HG03045 (cell line): Measurements from ENCODE around the gene DNM1L.

ENCODE experiments used
- ATAC-seq: cut with Tn5 transposase; IDR thresholded peaks from one replicate; pipeline ENCODE4 v1.9.1; 2021; ENCODE audit warnings: mild to moderate bottlenecking, moderate library complexity; ENCODE audit not compliant: unreplicated experiment

Gene DNM1L

DNA sequence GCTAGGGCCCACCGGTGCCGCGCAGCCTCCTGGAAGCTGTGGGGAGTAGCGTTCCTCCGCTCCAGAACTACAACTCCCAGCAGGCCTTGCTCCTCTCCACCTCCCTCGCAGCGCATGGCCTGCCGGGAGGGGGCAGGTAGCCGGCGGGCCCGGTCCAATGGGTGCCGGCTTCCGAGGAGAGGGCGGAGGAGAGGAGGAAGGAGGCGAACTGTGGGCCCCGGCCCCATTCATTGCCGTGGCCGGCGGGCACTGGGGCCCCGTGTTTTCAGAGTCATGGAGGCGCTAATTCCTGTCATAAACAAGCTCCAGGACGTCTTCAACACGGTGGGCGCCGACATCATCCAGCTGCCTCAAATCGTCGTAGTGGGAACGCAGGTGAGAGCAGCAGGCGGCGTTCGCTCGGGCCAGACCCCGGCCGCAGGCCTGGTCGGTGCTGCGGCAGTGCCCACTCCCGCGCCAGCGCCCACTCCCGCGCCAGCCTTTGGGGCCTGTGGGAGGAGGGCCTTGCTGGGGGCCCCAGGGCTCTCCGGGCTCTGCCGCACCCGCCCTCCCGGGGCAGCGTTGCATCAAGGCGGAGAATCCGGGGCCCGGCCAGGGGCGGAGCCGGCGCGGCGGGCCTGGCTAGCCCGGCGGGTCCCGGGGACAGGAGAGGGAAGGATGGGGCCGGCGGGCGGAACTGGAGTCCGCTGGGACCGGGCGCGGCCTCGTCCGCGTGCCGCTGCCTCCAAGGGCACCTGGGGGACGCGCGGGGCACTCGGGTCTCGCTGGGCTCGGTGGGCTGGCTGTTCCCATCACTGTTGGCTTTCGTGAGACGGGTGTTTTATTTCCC, at the start of gene DNM1L:
TSS of gene DNM1L (plus strand) at position 211 of the 829 bp plus-strand sequence. CDS start at position 274, 63 bp downstream.
- peak; percentile 99 for ATAC-seq

DNA sequence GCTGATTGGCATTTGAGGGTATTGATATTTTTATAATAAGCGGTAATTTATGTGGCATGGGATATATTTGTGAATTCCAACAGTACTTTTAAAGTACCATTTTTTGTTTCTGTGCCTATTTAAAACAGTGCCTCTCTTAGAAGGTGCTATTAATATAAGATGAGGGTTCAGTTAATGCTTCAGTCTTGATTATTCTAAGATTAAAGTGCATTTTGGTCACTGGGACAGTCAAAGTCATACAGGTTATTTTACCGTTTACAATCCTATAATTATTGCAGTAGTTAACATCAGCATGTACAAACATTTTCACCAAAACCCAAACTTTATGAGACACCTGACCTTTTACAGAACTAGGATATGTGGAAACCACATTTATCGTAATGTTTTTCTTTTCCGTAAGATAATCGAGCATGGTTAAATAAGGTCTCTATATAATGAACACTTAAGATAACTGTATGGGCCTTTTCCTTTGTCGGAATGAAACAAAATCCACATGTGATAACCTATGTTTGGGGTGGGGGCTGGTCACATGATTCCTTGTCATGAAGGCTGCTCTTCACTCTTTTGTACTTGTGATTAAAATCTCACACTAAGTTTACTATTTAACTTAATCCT, 37.7 kb upstream of the DNM1L start:
- ATAC-seq, result no peak

DNA sequence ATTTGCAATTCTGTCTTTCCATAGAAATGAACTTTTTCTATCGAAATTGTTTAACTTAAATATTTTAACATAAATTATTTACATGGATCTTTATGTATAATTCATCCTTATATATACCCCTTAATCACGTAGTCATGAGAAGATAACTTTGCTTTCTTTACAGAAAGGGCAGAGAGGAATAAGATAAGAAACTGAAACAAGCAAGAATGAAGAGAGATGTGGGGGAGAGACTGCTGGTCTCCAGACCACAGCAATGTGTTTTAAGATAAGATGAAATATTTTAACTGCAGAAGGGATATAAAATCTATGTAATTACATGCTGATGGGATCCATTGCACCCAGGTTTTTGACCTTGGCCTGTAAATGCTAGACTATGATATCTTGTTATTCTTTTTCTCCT, 34.7 kb upstream of the DNM1L start:
- ATAC-seq, result no peak

DNA sequence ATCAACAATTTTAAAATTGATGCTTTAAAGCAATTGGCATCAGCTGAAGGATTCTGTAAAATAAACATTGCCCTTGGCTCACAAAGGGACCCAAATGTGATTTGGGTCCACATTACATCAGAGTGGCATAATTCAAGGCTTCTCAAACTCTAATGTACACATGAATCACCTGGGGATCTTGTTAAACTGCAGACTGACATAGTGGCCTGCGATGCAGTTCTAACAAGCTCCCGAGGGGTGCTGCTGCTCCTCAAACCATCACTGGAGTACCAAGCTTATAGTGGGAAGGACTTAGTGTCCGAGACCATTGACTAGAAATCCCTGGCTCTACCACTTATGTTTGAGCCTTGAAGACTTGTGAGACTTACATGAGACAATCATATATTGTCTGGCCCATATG, 31.8 kb upstream of the DNM1L start:
- no peak for ATAC-seq

DNA sequence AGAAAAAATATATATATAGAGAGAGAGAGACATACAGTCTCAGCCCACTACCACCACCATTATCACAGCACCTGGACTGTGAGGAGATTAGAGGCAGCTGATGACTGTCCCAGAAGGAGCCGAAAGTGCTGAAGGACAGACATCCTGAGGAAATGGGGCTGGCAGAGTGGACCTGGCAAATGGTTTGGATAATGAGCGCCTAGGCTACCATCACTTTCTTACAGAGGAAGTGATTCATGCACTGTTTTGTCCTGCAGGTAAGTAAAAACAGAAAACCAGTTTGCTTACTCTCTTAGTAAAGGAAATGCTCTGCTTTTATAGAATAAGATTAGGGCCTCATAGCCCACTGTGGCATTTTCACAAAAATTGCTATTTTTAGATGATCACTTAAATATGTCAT, 28.6 kb upstream of the DNM1L start:
- ATAC-seq, result no peak

DNA sequence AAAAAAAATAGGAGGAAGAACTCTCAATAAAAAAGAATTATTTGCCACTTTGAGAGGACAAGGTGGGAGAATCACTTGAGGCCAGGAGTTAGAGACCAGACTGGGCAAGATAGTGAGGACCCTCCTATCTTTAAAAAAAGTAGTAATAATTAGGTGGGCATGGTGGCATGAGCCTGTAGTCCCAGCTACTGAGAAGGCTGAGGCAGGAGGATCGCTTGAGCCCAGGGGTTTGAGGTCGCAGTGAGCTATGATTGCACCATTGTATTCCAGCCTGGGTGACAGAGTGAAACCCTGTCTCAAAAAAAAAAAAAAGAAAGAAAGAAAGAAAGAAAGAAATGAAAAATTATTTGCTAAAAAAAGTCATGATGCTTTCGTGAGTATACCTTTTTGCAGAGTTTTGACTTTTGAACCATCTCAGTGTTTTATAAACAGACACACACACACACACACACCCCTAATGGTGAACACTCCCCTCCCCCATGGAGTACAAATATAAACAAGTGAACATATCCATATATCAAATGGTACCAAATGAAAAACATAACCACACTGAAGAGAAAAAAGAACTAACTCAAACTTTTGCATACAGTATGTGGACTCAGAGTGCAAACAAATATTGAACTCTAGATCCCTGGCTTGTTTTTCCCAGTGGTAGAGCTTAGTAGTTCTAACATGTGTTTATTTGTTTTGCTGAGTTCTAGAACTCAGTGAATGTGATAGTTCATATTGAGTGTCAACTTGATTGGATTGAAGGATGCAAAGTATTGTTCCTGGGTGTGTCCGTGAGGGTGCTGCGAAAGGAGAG, 27.7 kb upstream of the DNM1L start:
- no peak for ATAC-seq

DNA sequence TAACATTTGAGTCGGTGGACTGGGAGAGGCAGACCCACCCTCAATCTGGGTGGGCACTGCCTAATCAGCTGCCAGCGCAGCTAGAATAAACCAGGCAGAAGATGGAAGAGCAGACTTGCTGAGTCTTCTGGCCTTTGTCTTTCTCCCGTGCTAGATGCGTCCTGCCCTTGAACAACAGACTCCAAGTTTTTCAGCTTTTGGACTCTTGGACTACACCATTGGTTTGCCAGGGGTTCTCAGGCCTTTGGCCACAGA, 27.2 kb upstream of the DNM1L start:
- no peak for ATAC-seq

DNA sequence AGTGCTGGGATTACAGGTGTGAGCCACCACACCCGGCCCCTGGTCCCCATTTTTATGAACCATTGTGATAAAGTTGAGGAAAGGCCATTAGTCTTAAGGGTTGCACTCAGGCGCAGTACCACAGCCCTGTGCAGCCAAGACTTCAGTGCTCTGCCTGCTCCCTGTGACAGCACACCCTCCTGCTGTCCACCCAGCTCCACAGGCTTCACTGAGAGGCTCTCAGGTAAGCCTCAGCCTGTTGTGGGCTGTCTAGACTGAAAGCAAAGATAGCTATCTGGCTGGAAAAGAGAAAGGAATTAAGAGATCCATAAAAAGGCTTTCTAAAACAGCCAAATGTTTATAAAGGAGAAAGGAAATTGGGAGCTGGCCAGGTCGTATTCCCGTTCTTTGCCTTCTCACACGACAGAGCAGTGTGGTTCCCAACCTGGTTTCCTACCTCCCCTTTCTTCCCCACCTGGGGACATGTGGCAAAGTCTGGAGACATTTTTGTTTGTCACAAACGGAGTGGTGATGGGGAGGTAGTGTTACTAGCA, 19.1 kb upstream of the DNM1L start:
- ATAC-seq, result no peak

DNA sequence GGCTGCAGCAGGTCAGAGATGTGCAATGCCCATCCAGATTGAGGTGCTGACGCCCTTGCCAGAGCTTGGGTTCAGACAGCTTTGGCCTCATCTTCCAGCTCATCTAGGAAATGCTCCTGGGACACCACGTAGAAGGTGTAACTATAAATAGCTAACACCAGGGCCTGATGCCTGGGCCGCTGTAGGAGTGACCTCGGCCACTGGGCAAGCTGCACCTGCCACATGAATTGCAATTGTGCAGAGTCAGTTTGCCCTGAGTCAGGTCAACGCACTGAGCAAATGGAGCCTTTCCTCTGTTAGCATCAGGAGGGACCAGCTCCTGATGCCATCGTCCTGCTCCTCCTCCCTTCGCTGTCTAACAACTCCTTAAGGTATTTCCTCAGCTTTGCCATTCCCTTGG, 17.4 kb upstream of the DNM1L start:
- ATAC-seq, result no peak

DNA sequence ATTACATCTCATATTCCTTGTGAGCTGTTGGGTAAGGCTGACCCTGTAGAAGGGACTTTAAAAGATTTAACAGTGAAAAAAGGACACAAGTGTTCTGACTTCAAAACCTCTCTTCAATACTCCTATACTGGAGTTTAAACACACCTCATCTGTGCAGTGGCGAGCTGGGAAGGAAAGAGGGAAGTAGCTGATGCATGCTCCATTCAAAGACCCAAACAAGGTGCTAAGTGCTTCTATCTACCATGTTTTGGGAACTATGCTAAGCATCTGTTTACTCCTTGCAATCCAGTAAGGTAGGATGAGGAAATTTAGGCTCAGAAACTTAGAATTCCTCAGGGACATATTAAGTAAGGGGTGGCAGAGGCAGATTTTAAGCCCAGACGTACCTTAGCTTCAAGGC, 16.4 kb upstream of the DNM1L start:
- ATAC-seq, result no peak

DNA sequence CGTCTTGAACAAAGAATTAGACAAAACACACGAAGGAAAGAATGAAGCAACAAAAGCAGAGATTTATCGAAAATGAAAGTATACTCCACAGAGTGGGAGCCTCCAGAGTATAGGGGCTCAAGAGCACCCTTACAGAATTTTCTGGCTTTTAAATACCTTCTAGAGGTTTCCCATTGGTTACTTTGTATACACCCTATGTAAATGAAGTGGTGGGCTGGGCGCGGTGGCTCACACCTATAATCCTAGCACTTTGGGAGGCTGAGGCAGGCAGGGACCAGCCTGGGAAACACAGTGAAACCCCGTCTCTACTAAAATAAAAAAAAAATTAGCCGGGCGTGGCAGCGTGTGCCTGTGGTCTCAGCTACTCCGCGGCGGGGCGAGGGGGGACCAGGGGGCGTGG, 13.1 kb upstream of the DNM1L start:
- ATAC-seq, result no peak

DNA sequence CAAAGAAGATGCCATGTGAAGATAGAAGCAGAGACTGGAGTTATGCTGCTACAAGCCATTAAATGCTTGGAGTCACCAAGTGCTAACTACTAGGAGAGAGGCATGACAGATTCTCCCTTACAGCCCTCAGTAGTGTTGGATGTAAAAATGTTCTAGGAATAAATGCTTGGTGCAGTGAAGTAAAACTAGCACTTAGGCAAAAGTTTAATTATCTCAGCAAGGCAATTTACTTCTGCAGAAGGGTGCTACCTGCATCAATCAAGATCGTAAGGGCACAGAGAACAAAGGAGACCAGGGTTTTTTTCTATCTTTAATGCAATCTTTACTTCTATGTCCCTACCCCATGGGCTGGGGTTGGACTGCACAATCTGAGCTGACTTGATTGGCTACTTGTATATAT, 9.5 kb upstream of the DNM1L start:
- ATAC-seq, result no peak

DNA sequence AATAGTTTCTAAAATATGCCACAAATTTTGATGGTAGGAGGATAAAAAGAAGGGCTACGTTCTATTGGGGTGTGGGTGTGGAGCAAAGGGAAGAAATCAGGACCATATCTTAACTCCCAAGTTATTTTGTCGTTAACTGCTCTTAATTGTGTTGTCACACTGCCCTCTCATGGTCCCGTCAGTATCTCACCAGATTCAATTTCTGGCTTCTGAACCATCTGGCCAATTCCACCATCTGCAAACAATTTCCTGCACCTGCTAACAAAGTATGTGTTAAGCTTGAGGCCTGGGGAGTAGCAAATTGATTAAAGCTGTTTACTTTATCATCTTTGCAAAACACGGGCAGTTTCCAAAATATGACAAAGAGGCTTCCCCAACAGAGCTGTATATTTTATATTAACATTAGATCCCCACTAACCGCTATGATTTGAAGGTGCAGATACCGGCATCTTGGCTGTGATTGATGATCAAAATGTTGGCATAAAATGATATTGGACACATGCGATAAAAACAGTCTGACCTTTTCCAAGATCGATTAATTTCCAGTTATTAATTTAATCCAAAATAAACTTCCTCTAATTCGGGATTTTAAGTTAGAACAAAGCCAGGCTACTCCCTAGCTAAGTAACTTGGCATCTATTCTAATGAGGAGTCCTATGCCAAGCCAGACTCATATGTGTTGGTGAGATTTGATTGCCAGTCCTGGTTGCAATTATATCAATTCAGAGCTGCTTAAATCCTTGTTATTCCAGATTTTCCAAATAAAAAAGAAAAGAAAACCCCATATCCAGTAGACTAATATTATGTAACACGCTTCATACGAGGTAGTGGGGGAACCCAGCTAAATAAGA, 6.9 kb upstream of the DNM1L start:
- ATAC-seq, result no peak

DNA sequence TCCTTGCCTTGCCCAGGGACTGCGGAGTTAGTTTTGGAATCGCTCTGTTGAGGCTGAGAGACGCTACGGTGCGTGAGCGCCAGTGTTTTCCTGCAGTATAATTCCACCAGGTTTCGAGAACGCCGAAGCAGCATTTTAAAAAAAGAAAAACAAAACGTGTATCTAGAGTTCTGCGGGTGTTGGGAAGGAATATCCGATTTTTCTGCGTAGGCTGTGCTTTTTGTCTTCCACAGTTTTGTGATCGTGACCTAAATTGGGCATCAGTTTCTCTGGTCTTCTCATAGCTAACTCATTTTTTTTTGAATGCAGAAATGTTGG, 778 bp downstream of the DNM1L start:
- ATAC-seq, result no peak

DNA sequence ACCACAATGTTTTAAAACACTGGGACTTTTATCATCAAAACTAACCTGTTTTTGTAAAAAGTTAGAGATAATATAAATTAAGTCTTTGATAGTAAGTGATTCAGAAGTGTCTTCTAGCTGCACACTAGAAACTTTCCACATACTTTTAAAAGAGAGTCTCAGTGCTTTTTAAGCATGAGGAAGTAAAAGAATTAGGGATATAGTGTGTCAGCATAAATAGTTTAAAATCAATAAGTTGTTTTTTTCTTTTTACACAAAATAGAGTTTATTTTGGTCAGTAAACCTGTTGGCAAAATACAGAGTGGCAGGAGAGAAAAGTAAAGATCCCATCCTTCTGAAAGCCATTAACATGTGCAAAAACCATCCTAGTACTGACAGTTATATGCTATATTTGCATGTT, 1.7 kb downstream of the DNM1L start:
- ATAC-seq, result no peak

DNA sequence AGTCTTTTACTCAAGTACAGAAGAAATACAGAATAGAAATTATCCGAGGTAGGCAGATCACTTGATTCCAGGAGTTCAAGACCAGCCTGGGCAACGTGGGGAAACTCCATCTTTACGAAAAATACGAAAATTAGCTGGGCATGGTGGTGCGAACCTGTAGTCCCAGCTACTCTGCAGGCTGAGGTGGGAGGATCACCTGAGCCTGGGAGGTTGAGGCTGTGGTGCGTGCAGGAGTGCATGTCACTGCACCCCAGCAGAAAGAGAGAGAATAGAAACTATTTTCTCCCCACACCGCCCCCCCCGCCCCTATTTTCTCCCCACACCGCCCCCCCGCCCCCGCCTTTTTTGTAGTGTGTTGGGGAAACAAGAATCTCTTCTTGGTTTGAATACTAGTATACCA, 2.2 kb downstream of the DNM1L start:
- no peak for ATAC-seq

DNA sequence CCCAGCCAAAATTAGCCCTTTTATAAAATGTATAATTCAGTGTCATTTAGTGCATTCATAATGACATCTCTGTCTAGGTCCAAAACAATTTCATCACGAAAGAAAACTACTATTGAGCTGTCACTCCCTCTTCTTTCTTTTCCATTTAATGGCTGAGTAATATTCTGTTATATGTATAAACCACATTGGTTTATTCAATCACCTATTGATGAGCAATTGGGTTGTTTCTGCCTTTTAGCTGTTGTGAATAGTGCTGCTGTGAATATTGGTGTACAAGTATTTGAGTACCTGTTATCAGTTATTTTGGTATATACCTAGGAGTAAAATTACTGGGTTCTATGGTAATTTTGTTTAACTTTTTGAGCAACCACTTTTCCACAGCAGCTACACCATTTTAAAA, 7.2 kb downstream of the DNM1L start:
- ATAC-seq, result no peak

DNA sequence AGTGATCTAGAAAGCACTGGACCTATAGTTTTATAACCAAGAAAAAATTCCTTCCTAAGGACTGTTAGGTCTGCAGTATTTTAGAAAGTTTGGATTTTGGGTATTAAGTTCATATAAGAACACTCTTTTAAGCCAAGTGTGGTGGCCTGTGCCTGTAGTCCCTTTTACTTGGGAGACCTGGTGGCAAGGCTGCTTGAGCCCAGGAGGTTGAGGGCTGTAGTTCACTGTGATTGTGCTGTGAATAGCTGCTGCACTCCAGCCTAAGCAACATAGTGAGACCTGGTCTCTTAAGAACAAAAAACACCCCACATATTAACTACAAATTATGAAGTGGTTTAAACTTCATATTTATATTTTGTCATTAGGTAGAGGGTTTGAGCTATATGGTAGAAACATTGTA, 9.7 kb downstream of the DNM1L start:
- ATAC-seq, result no peak

DNA sequence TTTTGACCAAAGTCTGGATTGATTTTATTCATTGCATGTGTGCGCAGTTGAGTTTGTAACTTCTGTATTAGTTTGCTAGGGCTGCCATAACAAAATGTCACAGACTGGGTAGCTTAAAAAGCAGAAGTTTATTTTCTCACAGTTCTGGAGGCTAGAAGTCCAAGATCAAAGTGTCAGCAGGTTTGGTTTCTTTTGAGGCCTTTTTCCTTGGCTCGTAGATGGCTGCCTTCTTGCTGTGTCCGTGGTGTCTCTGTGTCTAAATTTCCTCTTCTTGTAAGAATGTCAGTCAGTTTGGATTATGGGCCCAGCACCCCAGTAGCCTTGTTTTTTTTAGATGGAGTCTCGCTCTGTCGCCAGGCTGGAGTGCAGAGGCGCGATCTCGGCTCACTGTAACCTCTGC, 11.8 kb downstream of the DNM1L start:
- no peak for ATAC-seq

DNA sequence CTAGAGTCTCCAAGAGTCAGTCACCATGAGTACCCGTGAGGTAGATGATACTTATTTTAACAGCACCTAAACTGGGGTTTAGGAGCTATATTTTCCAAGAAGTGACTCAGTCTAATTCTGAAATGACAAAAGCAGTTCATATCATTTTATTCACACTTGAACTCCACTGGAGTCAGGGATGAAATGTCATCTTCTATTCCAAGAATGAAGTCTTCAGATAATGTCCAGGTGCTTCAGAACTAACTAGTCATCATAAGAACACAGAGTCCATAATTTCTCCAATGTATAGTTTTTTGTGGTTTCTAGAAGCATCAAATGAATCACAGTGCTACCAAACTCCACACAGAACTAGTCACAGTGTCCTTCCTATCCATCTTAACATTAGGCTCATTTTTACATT, 13.3 kb downstream of the DNM1L start:
- no peak for ATAC-seq

DNA sequence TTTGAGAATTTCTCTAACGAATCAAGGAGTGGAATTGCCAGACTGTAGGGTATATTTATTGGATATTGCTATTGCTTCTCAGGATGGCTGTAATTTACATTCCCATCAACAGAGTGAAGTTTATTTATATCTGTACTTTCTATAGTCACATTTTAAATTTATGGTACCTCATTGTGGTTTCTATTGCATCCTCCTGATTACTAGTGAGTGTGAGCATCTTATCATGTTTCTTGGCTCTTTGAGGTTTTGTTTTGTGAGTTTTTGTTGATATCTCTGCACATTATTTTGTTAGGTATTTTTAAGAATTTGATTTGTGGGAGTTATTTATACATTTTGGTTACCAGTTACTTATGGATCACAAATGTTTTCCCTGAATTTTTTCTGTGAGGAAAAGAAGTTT, 13.9 kb downstream of the DNM1L start:
- ATAC-seq, result no peak
